Ectodermal cell (in vitro differentiated cells): ENCODE data around the gene RNF31.
A peak's percentile ranks its signal among the peaks of the same experiment; 100 is the strongest.

Experiments
- H3K27ac ChIP-seq: 2 replicates; pipeline ENCODE4 v1.7.0; 2013; ENCODE audit warnings: mild to moderate bottlenecking, low read depth, low read length; ENCODE audit not compliant: insufficient read depth, poor library complexity, severe bottlenecking
- H3K27me3 ChIP-seq: 2 replicates; pipeline ENCODE4 v1.7.0; 2013; ENCODE audit warnings: mild to moderate bottlenecking, low read length; ENCODE audit not compliant: insufficient read depth, control insufficient read depth, poor library complexity, severe bottlenecking
- H3K36me3 ChIP-seq: one replicate; pipeline ENCODE4 v1.7.0; 2013; ENCODE audit warnings: low read length; ENCODE audit not compliant: control insufficient read depth, insufficient read depth
- H3K4me1 ChIP-seq: one replicate; pipeline ENCODE4 v1.7.0; 2013; ENCODE audit warnings: low read length; ENCODE audit not compliant: control insufficient read depth, insufficient read depth
- H3K4me3 ChIP-seq: 2 replicates; pipeline ENCODE4 v1.7.0; 2013; ENCODE audit warnings: low read depth, low read length, control low read depth; ENCODE audit not compliant: insufficient read depth
- H3K9me3 ChIP-seq: 2 replicates; pipeline ENCODE4 v1.7.0; 2013; ENCODE audit warnings: mild to moderate bottlenecking, low read length, moderate library complexity; ENCODE audit not compliant: control insufficient read depth
- WGBS, 2 experiments: methylation state at CpG; one replicate each; pipeline ENCODE4 v1.1.7; 2013; ENCODE audit warnings: missing lambda C conversion rate in 2 of 2; 5-methylcytosine and 5-hydroxymethylcytosine counted together

The RNF31 gene

GRCh38 chr14:24138396-24139271 lies 8.7 kb upstream of the RNF31 start:
- Histone ChIP-seq H3K27me3 (peaks cover 5% of the 10 kb centered on the region), H3K9me3 (no peaks in the 10 kb centered on the region), H3K36me3 (peaks cover 15% of the 10 kb centered on the region), H3K4me3 (no peak overlapping the region), H3K4me1 (peaks cover 2% of the 10 kb centered on the region), H3K27ac (no peak overlapping the region)
- 93 to 94% methylated on average over 13 of the region's 13 CpGs for WGBS, 2 experiments

- Histone ChIP-seq H3K36me3 (peaks cover 20% of the 10 kb centered on the region), H3K4me3 (no peak overlapping the region), H3K9me3 (no peaks in the 10 kb centered on the region), H3K27ac (no peak overlapping the region), H3K4me1 (peaks cover 2% of the 10 kb centered on the region), H3K27me3 (peaks cover 5% of the 10 kb centered on the region)
- 92 to 94% methylated on average over 9 of the region's 9 CpGs for WGBS, 2 experiments
Measured at GRCh38 chr14:24139272-24139934, 7.9 kb upstream of the RNF31 start.

- Histone ChIP-seq H3K27me3 (no peaks in the 10 kb centered on the region), H3K4me1 (peaks cover 2% of the 10 kb centered on the region), H3K9me3 (no peaks in the 10 kb centered on the region), H3K27ac (peak within 1 kb of the TSS; percentile 88), H3K4me3 (peak within 1 kb of the TSS; percentile 73), H3K36me3 (peaks cover 20% of the 10 kb centered on the region)
- WGBS, 2 experiments, result 0% methylated on average over 65 of the region's 65 CpGs
Measured at GRCh38 chr14:24141097-24141880, 6.0 kb upstream of the RNF31 start, which contains the start of gene EMC9. EMC9 (minus strand) TSS chr14:24141591; CDS start chr14:24141304, 287 bp downstream.

- Histone ChIP-seq H3K4me3 (no peak overlapping the region), H3K4me1 (peaks cover 6% of the 10 kb centered on the region), H3K9me3 (no peaks in the 10 kb centered on the region), H3K27ac (no peak overlapping the region), H3K36me3 (peaks cover 15% of the 10 kb centered on the region), H3K27me3 (no peaks in the 10 kb centered on the region)
- 84 to 97% methylated on average over 2 of the region's 2 CpGs for WGBS, 2 experiments
Measured at GRCh38 chr14:24143511-24143910, 3.8 kb upstream of the RNF31 start.

- no peak overlapping the region for H3K4me3 ChIP-seq
- no peaks in the 10 kb centered on the region for H3K9me3 ChIP-seq
- no peak overlapping the region for H3K27ac ChIP-seq
- H3K4me1 ChIP-seq, result peaks cover 6% of the 10 kb centered on the region
- H3K27me3 ChIP-seq, result no peaks in the 10 kb centered on the region
- WGBS, 2 experiments, result 89 to 97% methylated on average over 1 of the region's 1 CpG
- H3K36me3 ChIP-seq, result peaks cover 10% of the 10 kb centered on the region
Measured at GRCh38 chr14:24144451-24144850, 2.8 kb upstream of the RNF31 start.

GRCh38 chr14:24145219-24145618 lies 2.1 kb upstream of the RNF31 start:
- WGBS, 2 experiments, result 91 to 100% methylated on average over 1 to 2 of the region's 2 CpGs
- H3K36me3 ChIP-seq, result peaks cover 12% of the 10 kb centered on the region
- H3K4me3 ChIP-seq, result no peak overlapping the region
- H3K27ac ChIP-seq, result no peak overlapping the region
- peaks cover 4% of the 10 kb centered on the region for H3K4me1 ChIP-seq
- H3K27me3 ChIP-seq, result no peaks in the 10 kb centered on the region
- no peaks in the 10 kb centered on the region for H3K9me3 ChIP-seq

GRCh38 chr14:24145690-24146452 lies 1.4 kb upstream of the RNF31 start:
- Histone ChIP-seq H3K4me1 (peaks cover 4% of the 10 kb centered on the region), H3K9me3 (no peaks in the 10 kb centered on the region), H3K27me3 (no peaks in the 10 kb centered on the region), H3K36me3 (peaks cover 14% of the 10 kb centered on the region), H3K4me3 (peak overlapping the region; percentile 92), H3K27ac (no peak overlapping the region)
- 41 to 45% methylated on average over 9 of the region's 9 CpGs for WGBS, 2 experiments

GRCh38 chr14:24146453-24146977 lies 783 bp upstream of the RNF31 start, which contains the start of gene PSME2:
PSME2 (minus strand) TSS chr14:24146610; CDS start chr14:24146581, 29 bp downstream.
- peaks cover 4% of the 10 kb centered on the region for H3K4me1 ChIP-seq
- no peaks in the 10 kb centered on the region for H3K27me3 ChIP-seq
- peak within 1 kb of the TSS; percentile 90 for H3K27ac ChIP-seq
- 0% methylated on average over 22 to 24 of the region's 25 CpGs for WGBS, 2 experiments
- peaks cover 20% of the 10 kb centered on the region for H3K36me3 ChIP-seq
- no peaks in the 10 kb centered on the region for H3K9me3 ChIP-seq
- peak within 1 kb of the TSS; percentile 92 for H3K4me3 ChIP-seq

GRCh38 chr14:24147761-24148428 lies 597 bp downstream of the RNF31 start:
- no peak overlapping the region for H3K27ac ChIP-seq
- H3K27me3 ChIP-seq, result no peaks in the 10 kb centered on the region
- H3K9me3 ChIP-seq, result no peaks in the 10 kb centered on the region
- H3K36me3 ChIP-seq, result peaks cover 26% of the 10 kb centered on the region
- peak overlapping the region; percentile 92 for H3K4me3 ChIP-seq
- H3K4me1 ChIP-seq, result peaks cover 4% of the 10 kb centered on the region
- 10 to 11% methylated on average over 29 of the region's 29 CpGs for WGBS, 2 experiments
